Medulla oblongata (tissue), 1 donor: ENCODE data around the gene DMTF1.
"Not testable (repeated sequence)": the region's sequence is repeated elsewhere in the genome, so short reads cannot be mapped to it uniquely, and the experiment has no call there.

ENCODE experiments used
- DNase-seq: peaks from one replicate; pipeline ENCODE4 v3.0.0-alpha.2; 2015; ENCODE audit errors: extremely low spot score

Gene DMTF1, protein sequence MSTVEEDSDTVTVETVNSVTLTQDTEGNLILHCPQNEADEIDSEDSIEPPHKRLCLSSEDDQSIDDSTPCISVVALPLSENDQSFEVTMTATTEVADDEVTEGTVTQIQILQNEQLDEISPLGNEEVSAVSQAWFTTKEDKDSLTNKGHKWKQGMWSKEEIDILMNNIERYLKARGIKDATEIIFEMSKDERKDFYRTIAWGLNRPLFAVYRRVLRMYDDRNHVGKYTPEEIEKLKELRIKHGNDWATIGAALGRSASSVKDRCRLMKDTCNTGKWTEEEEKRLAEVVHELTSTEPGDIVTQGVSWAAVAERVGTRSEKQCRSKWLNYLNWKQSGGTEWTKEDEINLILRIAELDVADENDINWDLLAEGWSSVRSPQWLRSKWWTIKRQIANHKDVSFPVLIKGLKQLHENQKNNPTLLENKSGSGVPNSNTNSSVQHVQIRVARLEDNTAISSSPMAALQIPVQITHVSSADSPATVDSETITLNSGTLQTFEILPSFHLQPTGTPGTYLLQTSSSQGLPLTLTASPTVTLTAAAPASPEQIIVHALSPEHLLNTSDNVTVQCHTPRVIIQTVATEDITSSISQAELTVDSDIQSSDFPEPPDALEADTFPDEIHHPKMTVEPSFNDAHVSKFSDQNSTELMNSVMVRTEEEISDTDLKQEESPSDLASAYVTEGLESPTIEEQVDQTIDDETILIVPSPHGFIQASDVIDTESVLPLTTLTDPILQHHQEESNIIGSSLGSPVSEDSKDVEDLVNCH

DNA sequence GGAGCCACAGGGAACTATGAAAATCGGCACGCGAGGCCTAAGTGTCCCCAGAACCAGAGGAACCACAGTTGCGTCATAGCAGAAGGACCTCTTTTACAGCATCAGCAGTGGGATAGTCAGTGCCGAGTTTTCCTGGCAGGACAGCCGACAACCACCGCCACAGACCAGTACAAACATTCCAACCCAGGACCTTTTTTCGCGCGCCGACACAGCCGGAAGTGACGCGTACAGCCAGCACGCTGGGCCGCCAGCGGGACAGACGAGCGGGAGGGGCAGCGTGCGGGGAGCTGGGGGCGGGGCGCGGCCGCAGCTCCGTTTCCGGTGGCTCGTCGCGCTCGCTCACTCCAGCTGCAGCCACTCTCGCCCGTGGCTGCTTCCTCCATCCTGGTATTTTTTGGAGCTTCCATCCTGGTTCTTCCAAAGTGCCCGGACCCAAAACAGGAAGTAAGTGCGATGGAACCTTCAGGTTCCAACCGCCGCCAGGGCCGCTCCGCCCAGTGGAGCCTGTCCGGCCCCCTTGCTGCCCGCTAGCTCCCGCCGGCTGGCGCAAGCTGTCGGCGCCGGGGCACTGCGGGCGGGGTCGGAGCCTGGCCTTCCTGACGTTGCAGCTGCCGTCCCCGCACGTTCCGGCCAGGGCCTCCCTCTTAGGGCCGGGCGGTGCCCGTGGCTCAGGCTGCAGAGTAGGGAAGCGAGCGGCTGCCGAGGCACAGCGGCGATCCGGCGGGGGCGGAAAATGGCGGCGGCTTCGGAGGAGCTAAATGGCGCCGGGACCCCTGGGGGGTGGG lies at the start of gene DMTF1:
DMTF1 (plus strand) TSS at position 342 of the 785 bp plus-strand sequence. CDS start 12,489 bp downstream, outside the sequence.
- DNase-seq: peak; percentile 97

DNA sequence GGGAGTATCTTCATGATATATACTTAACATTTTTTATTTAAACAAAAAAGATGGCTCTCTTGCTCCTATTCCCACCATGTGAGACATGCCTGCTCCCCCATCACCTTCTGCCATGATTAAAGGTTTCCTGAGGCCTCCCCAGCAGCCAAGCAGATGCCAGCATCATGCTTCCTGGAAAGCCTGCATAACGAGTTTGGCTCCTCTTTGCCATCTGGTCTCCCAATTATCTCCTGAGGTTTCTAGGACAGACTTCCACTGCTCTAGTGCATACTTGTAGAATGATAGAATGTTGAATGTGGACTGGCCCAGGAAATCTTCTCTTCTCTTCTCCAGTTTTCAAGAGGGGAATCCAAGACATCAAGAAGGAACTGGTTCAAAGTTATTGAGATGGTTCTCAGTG lies 46.9 kb upstream of the DMTF1 start:
- no peak for DNase-seq

DNA sequence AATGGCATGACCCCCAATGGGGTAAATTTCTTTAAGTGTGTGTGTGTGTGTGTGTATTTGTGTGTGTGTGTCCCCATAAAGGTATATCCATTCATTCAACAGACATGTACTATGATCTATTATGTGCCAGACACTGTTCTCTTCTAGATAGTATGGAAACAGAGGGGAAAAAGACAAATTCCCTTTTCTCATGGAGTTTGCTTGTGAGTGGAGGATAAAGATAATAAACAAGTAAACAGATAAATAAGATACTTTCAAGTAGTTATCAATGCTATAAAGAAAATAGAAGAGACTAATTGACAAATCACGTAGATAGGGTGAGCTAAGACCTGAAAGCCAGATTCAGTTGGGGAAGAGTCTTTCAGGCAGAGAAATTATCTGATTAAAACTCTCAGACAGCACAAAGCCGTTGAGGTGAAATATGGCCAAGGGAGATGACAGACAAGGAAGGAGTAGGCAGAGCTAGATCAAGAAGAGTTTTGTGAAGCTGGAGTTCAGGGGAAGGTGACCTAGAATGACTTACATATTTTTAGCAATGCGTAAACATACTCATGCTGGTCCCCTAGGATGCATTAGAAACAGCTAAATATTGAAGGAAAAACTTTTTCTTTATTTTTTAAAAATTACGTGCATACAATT lies 45.2 kb upstream of the DMTF1 start:
- DNase-seq: no peak

DNA sequence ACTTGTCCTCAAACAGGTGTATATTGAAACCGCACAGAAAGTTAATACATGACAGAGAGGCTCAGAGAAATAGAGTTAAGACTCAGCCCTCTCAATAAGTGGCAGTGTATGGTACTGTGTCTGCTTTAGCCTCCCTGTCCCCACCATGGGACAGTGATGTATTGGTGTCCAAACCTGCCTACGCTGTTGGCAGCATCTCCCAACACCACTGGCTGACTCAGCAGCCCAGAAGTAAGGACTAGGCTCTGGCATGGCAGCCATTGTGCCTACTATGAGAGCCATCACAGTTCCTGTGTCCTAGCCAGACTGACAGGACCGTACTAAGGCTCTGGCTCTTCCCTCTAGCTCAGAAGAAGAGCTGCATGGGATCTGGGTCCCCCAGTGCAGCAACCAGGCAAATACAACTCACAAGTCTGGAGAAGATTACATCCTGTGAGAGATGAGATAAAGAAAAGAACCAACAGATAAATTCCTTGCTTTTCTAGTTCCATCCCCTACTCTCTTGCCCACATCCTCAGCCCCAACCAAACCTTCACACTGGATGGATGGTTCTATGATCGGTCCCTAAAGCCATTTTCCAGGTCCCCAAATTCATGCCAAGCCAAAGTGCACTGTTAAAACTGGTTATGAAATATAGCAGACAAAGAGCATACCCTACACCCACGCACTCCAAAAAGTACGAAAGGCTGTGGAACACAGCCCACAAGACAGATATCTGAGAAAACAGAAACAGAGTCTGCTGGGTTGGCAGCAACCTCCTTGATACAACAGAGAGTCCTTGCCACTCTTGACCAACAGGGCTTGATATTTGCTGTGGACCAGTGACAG lies 44.1 kb upstream of the DMTF1 start:
- DNase-seq: no peak

DNA sequence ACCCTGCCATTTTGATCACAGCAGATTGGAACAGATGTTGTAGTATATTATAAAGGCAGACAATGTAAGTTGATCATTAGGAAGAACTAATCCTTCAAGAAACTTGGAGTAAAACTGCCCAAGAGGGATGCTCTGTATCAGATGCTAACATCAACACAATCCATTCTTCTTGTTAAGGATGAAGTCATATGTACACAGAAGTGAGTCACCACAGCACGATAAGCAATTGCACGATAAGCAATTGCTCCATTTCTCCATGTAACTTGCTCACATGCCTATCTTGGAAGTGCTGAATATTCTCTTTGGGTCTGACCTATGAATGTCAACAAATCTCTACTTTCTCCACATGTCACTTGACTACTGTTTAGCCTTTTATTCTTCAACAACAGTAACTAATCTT lies 41.5 kb upstream of the DMTF1 start:
- no peak for DNase-seq

DNA sequence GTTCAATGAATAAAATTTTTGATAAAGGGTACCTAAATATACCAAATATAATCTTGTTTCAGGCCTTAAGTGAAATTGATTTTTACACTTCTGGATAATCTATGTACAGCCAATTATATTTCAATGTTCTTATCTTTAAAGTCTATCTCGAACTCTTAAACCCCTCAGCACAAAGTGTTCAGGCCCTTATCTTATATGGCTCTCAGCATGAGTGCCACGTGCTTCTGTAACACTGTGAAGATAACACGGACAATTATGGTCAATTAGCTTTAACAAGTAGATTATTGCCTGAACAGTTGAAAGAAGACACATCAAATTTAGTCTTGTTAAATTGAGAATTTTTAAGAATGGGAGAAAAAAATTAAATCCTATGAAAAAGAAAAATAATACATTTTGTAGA lies 40.4 kb upstream of the DMTF1 start:
- DNase-seq: no peak

DNA sequence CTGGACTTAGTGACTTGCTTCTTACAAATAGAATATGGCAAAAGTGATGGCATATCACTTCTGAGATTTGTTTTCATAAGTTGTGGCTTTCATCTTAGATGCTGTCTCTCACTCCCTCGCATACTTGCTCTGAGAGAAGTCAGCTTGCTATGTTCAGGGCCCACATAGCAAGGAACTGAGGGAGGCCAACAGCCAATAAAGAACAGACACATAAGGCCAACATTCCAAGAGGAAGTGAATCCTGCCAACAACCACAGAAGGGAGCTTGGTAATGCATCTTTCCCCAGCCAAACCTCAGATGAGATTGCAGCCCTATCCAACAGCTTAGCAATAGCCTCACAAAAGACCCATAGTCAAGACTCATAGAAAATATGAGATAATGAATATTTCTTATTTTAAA lies 39.2 kb upstream of the DMTF1 start:
- no peak for DNase-seq

DNA sequence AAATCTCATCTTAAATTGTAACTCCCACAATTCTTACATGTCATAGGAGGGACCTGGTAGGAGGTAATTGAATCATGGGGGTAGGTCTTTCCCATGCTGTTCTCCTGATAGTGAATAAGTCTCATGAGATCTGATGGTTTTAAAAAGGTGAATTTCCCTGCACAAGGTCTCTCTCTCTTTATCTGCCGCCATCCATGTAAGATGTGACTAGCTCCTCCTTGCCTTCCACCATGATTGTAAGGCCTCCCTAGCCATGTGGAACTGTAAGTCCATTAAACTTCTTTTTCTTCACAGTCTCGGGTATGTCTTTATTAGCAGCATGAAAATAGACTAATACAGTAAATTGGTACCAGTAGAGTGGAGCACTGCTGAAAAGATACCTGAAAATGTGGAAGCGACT lies 38.3 kb upstream of the DMTF1 start:
- DNase-seq: not testable (repeated sequence)

DNA sequence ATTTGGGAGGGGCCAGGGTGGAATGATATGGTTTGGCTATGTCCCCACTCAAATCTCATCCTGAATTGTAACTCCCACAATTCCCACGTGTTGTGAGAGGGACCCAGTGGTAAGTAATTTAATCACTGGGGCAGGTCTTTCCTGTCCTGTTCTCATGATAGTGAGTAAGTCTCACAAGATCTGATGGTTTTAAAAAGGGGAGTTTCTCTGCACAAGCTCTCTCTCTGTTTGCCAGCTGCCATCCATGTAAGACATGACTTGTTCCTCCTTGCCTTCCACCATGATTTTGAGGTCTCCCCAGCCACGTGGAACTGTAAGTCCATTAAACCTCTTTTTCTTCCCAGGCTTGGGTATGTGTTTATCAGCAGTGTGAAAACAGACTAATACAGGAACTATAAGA lies 36.5 kb upstream of the DMTF1 start:
- DNase-seq: not testable (repeated sequence)

DNA sequence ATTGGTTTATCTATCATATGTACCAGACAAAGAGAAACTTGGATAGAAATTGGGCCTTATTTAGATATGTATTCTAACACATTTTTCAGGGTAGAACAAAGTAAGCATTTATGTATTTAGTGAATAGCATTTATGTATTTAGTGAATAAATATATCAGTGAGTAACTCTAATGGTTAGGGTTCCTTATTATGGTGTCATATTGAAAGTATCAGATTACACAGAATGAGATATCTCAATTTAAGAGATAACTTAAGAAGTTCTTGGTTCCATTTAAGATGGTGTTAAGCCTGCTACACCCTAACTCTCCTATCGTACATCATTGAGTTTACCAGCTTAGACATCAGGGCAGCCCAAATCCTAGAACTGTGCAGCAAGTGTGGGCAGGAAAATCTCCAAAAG lies 35.9 kb upstream of the DMTF1 start:
- no peak for DNase-seq

DNA sequence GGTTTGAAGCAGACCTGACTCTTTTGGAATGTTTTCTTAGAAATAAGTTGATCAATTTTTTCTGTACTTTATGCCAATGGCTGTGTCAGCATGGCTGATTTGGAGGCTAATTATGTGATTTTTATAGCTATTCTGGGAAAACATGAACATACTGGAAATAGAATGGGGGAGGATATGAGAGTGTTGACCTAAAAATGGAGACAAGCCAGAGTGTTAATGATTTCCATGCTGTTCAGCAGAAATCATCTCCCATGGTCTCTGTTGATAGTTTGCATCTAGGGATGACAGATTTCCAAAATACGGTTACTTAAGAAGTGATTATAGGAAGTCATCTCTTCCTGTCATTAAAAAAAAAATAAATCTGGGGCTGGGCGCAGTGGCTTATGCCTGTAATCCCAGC lies 32.7 kb upstream of the DMTF1 start:
- DNase-seq: no peak

DNA sequence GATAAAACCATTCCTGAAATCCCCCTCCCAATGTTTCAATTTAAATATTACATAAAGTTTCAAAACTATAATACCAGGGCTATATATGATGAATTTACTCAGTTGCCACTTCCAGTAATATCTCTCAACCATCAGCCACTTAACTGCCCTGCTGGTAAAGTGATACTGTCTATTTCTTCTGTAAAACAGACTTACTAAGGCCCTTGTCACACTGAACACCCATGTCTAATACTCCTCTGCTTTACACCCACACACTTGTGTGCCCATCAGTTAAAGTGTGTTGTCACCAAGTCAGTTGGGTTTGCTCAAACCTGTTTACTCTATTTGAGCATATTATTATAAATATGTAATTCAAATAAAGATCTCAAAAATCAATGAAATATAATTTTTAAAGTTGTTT lies 29.1 kb upstream of the DMTF1 start:
- no peak for DNase-seq

DNA sequence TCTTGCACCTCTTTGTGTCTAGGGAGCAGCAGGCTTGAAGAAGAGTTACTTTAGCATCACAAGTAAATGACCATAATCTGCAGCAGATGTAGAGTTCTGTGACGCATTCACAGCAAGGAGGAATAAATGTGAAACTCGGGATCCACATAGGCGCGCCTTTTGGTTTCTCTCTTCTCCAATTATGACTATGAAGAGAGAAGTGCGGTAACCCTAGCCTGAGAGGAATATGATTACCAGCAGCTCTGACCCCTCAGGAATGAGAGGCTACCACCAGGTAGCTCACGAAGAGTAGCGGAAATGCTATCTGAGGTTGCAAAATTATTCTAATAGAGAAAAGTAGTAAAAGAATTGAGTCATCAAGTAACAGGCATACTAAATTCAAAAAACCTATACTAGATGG lies 25.2 kb upstream of the DMTF1 start:
- DNase-seq: no peak

DNA sequence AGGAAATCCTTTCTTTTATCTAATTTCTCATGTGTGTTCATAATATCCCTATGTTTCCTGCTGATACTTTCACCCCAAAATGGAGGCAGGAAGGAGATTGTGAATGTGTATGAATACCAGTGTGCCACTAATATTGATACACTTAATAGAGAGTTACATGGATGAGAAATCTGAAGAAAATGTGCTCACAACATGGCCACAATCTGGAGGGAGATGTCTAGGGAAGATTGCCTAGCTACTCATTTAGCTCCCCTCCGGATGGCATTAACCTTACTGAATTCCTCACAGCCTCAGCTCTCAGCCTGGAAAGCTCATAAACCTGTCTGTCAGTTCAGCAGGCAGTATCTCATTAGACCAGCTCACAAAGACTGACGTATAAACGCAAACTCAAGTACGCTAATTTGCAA lies 23.4 kb upstream of the DMTF1 start:
- DNase-seq: no peak

DNA sequence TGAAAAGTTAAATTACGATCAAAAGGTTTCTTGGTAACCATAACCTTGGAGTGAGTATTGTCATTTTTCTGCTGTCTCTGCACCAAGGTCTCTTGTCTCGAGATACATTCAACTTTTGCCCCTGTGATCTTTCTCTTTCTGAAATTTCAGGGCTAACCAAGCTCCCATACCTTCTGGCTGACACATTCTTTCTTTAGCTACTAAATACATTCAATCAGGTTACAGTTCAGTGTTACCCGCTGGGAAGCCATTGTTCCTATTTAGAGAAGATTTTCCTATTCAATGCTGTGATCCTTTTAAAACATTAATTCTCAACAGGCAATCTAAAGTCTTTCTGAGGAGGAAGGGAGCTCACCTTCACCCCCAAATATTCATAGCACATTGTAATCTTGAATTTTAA lies 22.9 kb upstream of the DMTF1 start:
- DNase-seq: no peak

DNA sequence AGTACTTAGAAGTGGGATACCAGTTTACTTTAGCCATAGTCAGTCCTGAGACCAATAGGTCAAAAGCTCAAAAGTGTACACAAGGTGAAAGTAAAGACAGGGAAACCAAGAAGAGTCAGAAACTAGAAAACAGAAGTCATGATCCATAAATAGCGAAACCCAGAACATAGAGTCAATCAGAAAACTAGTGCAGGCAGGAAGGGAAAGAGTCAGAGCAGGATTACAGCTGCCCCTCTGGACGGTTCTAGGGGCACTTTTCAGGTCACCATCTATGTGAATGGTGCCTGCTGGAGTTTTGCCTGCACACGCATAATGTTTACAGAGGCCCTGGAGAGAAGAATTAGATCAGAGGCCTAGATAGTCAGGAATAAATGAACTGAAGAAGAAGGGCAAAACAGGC lies 22.4 kb upstream of the DMTF1 start:
- no peak for DNase-seq

DNA sequence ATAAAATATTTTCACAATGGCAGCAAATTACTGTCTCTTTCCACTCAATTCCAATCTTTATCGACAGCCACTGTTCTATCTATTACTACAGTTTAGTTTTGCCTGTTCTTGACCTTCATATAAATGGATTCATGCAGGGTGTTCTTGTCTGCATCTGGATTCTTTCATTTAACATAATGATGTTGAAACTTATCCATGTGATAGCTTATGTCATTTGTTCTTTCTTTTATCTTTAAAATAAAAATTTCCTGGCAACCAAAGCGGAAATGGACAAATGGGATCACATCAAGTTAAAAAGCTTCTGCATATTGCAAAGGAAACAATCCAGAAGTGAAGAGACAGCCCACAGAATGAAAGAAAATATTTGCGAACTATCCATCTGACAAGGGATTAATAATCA lies 20.5 kb upstream of the DMTF1 start:
- DNase-seq: no peak

DNA sequence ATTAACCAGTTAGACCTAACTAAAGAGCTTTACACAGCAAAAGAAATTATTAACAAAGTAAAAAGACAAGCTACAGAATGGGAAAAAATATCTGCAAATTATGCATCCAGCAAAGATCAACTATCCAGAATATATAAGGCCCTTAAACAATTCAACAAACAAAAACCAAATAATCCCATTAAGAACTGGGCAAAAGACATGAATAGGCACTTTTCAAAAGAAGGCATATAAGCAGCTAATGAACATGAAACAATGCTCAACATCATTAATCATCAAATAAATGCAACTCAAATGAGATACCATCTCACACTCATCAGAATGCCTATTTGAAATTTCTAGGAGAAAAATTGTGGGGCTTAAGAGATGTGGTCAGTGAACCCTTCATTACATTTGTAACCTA lies 15.0 kb upstream of the DMTF1 start:
- DNase-seq: no peak

DNA sequence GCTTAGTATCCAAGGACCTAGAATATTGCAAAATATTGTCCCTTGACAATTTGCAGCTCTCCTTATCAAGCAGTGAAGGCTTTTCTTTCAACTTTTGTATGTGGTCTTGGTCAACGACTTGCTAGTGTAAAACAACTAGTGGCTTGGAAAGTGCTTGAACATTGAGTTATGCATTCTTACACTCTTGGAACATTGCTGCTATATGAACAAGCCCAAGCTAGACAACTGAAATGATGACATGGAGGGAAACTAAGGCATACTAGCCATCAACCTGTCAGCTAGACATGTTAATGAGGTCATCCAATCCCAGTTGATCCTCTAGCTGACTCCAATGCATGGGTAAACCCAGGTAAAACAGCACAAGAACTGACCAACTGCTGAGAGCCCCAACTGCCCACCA lies 12.7 kb upstream of the DMTF1 start:
- no peak for DNase-seq

DNA sequence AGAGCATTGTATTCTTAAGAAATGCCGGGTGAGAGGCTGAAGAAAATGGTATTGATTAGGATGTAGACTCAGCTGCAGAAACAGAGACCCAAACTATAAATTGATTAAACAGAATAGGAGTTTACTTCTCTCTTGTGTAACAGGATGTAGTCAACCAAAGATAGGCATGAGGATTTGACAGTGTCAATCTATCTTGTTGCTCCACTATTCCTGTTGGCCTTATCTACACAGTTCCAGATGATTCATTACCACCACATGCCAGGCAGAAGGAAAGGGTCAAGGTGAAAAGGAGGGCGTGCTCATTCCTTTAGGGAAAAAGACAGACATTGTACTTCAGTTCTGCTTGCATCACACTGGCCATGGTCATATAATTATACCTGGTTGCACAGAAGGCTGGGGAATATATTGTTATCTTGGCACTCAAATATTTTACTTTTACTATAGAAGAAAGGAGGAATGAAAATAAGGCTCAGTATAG lies 11.9 kb upstream of the DMTF1 start:
- DNase-seq: no peak

DNA sequence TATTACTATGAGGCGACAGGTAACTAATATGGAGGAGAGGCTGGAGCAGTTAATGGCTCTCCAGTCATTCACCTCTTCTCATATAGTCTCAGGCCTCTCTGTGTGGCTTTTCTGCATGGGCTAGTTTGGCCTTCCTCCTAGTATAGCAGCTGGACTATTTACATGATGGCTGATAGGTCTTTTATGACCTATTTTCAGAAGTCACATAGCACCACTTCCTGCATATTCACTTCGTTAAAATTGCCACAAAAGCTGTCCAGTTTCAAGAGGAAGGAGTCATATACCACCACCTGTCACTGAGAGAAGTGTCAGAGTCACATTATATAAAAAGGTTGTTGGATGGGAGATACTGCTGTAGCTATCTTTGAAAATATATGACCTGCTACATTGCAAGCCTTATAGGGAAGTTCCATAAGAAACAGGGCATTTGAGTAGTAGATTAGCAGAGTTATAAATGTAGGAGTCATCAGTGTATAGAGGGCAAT lies 8.0 kb upstream of the DMTF1 start:
- DNase-seq: no peak
